Adrenal gland (tissue), 5 donors: ENCODE results near the gene PLXNC1.

Experiments used
- CTCF ChIP-seq, 6 experiments: fragments of 450-650 bp in 4 of 6; fragments of 200-600 bp in 2 of 6; sonication (generic) in 1 of 6; IDR thresholded peaks; 1 replicate in 5 of 6; 2 replicates in 1 of 6; pipeline versions ENCODE4 v1.5.1 to v1.8.0; 2016 to 2021; ENCODE audit warnings: antibody characterized with exemption in 6 of 6, mild to moderate bottlenecking in 2 of 6, moderate library complexity in 1 of 6
- POLR2A ChIP-seq, 2 donors: fragments of 450-650 bp; IDR thresholded peaks; one replicate each; pipeline ENCODE4 v1.6.1; 2017; ENCODE audit warnings: antibody characterized with exemption in 2 of 2, mild to moderate bottlenecking in 2 of 2, moderate library complexity in 1 of 2
- donor health status: DM: no; HTN: no; CAD: no.

GRCh38 chr12:94157181-94157580 is 8.8 kb downstream of the PLXNC1 start:
- no peak for TF ChIP-seq CTCF (IDR thresholded peaks at IDR 0.05)
- no peak for TF ChIP-seq POLR2A (IDR thresholded peaks at IDR 0.05)
